Prostate gland (tissue), 2 donors: ENCODE data around the gene FGF12. TPM values are rescaled to one million over a fixed set of nuclear protein-coding genes. Genes with fewer than 3 reads are reported as not detected.
"Not testable (repeated sequence)": the region's sequence is repeated elsewhere in the genome, so short reads cannot be mapped to it uniquely, and the experiment has no call there.

Experiments
- DNase-seq: peaks from one replicate; pipeline ENCODE4 v3.0.0-alpha.2; 2019; ENCODE audit warnings: low spot score
- H3K27ac ChIP-seq, 2 donors: fragments of 200-600 bp; sonication (generic); 2 replicates each; pipeline ENCODE4 v1.5.1; 2017 to 2019
- H3K27me3 ChIP-seq: fragments of 200-600 bp; sonication (generic); replicated peaks from 2 replicates; pipeline ENCODE4 v1.5.1; 2019; ENCODE audit not compliant: insufficient read depth
- H3K36me3 ChIP-seq, 2 donors: fragments of 200-600 bp; sonication (generic); 1 replicate in 1 of 2; 2 replicates in 1 of 2; pipeline versions ENCODE4 v1.5.1 to v1.8.1; 2017 to 2019
- H3K4me1 ChIP-seq: fragments of 200-600 bp; sonication (generic); replicated peaks from 2 replicates; pipeline ENCODE4 v1.5.1; 2019
- H3K4me3 ChIP-seq, 2 donors: fragments of 200-600 bp; sonication (generic); 2 replicates each; pipeline ENCODE4 v1.5.1; 2017 to 2019
- H3K9me3 ChIP-seq: fragments of 200-600 bp; sonication (generic); 2 replicates; pipeline ENCODE4 v1.5.1; 2017
- CTCF ChIP-seq, 4 experiments: fragments of 200-600 bp in 2 of 4; fragments of 450-650 bp in 2 of 4; sonication (generic) in 2 of 4; IDR thresholded peaks; 1 replicate in 3 of 4; 2 replicates in 1 of 4; pipeline ENCODE4 v1.5.1; 2016 to 2019; ENCODE audit warnings: antibody characterized with exemption in 4 of 4, mild to moderate bottlenecking in 2 of 4, moderate library complexity in 2 of 4
- POLR2A ChIP-seq: fragments of 450-650 bp; IDR thresholded peaks from one replicate; pipeline ENCODE4 v1.6.1; 2016; ENCODE audit warnings: antibody characterized with exemption, mild to moderate bottlenecking
- POLR2AphosphoS5 ChIP-seq: sonication (generic); formaldehyde crosslinking; IDR thresholded peaks from one replicate; pipeline ENCODE4 v1.6.1; 2017; ENCODE audit warnings: antibody characterized with exemption
- WGBS: methylation state at CpG from one replicate; pipeline ENCODE4 v1.1.5; 2018; 5-methylcytosine and 5-hydroxymethylcytosine counted together
- intact Hi-C: fragments of 100-400 bp; cut with DNase I; formaldehyde crosslinking; loops from one replicate; pipeline ENCODE4 v1.14.2; 2022
- total RNA-seq, 2 donors: library from RNA; depleted of rRNA; stranded (reverse); fragments of >200 nt; gene quantifications; one replicate each; pipeline ENCODE4 v1.1.0, GENCODE V29; 2016

FGF12 gene
- total RNA-seq: 1 to 10 TPM; 2.4 to 5.7 TPM

GRCh38 chr3:192727032-192727847 lies at the start of gene FGF12:
Gene FGF12 (minus strand): TSS chr3:192727541.
- TF ChIP-seq POLR2A (no peak), CTCF (IDR thresholded peaks at IDR 0.05) (no peak), POLR2AphosphoS5 (no peak)
- Histone ChIP-seq H3K9me3 (no peaks in the 10 kb centered on the region), H3K36me3 (no peaks in the 10 kb centered on the region), H3K4me3 (no peak within 1 kb of the TSS), H3K4me1 (no peaks in the 10 kb centered on the region), H3K27ac (no peak within 1 kb of the TSS), H3K27me3 (no peaks in the 10 kb centered on the region)
- peak; percentile 12 for DNase-seq
- 2% methylated on average over 36 of the region's 36 CpGs for WGBS
- intact Hi-C loops: no loop called here

GRCh38 chr3:192774341-192774740 lies 47.0 kb upstream of the FGF12 start:
- H3K4me3 ChIP-seq, H3K27ac ChIP-seq, H3K4me1 ChIP-seq, H3K9me3 ChIP-seq, H3K36me3 ChIP-seq, H3K27me3 ChIP-seq, DNase-seq, intact Hi-C loops: not testable (repeated sequence)
- 77% methylated on average over 4 of the region's 4 CpGs for WGBS

- Histone ChIP-seq H3K27ac (no peak overlapping the region), H3K36me3 (no peaks in the 10 kb centered on the region), H3K4me3 (no peak overlapping the region), H3K4me1 (no peaks in the 10 kb centered on the region), H3K9me3 (no peaks in the 10 kb centered on the region), H3K27me3 (no peaks in the 10 kb centered on the region)
- peak; percentile 31 for DNase-seq
- no peak for TF ChIP-seq POLR2AphosphoS5
- TF ChIP-seq CTCF (IDR thresholded peaks at IDR 0.05): peak in 3 of 4 experiments; percentile 15 to 41 (median 24)
- 58% methylated on average over 5 of the region's 5 CpGs for WGBS
- intact Hi-C loops: no loop called here
These were observed 45.0 kb upstream of the FGF12 start for GRCh38 chr3:192772240-192772894.

GRCh38 chr3:192758654-192759053 lies 31.3 kb upstream of the FGF12 start:
- intact Hi-C loops: no loop called here
- Histone ChIP-seq H3K27me3 (no peaks in the 10 kb centered on the region), H3K36me3 (no peaks in the 10 kb centered on the region), H3K27ac (no peak overlapping the region), H3K4me1 (no peaks in the 10 kb centered on the region), H3K4me3 (no peak overlapping the region), H3K9me3 (no peaks in the 10 kb centered on the region)
- WGBS: 87% methylated on average over 7 of the region's 7 CpGs
- TF ChIP-seq CTCF (IDR thresholded peaks at IDR 0.05): no peak
- no peak for TF ChIP-seq POLR2A
- no peak for TF ChIP-seq POLR2AphosphoS5
- no peak for DNase-seq

- H3K36me3 ChIP-seq: no peaks in the 10 kb centered on the region
- H3K4me1 ChIP-seq: no peaks in the 10 kb centered on the region
- no peak for TF ChIP-seq POLR2AphosphoS5
- no peak for TF ChIP-seq POLR2A
- no peak for TF ChIP-seq CTCF (IDR thresholded peaks at IDR 0.05)
- no peak overlapping the region for H3K27ac ChIP-seq
- H3K27me3 ChIP-seq: no peaks in the 10 kb centered on the region
- no peak overlapping the region for H3K4me3 ChIP-seq
- intact Hi-C loops: no loop called here
- 56% methylated on average over 2 of the region's 2 CpGs for WGBS
- DNase-seq: no peak
- H3K9me3 ChIP-seq: no peaks in the 10 kb centered on the region
These were observed 23.8 kb upstream of the FGF12 start for GRCh38 chr3:192751148-192751547.
